Measurements from ENCODE around the gene DGKG. TPM values are rescaled to one million over a fixed set of nuclear protein-coding genes. Genes with fewer than 3 reads are reported as not detected.

Gene DGKG
- total and polyA plus RNA-seq, 2 of the 8 experiments (the other 6 are each of a cell fraction or from before 2014, with no cell fraction given): 0.30 to 0.48 TPM

- TF ChIP-seq TEAD4 (IDR thresholded peaks at IDR 0.05; ENCODE audit: low read depth, low read length) (no peak), KDM1A (IDR thresholded peaks at IDR 0.05; ENCODE audit: borderline replicate concordance, low read length) (no peak), E2F6 (IDR thresholded peaks at IDR 0.05) (no peak), HDAC6 (IDR thresholded peaks at IDR 0.05; ENCODE audit: low read depth, low read length) (no peak)
- TF ChIP-seq, protein P1, sequence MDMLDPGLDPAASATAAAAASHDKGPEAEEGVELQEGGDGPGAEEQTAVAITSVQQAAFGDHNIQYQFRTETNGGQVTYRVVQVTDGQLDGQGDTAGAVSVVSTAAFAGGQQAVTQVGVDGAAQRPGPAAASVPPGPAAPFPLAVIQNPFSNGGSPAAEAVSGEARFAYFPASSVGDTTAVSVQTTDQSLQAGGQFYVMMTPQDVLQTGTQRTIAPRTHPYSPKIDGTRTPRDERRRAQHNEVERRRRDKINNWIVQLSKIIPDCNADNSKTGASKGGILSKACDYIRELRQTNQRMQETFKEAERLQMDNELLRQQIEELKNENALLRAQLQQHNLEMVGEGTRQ (IDR thresholded peaks at IDR 0.05; ENCODE audit: low read length): no peak
- TF ChIP-seq, protein P2, sequence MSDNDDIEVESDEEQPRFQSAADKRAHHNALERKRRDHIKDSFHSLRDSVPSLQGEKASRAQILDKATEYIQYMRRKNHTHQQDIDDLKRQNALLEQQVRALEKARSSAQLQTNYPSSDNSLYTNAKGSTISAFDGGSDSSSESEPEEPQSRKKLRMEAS (IDR thresholded peaks at IDR 0.05): no peak
These were observed 77.7 kb downstream of the DGKG start (continued) for GRCh38 chr3:186284349-186284652.
